ENCODE results near the gene NEUROG1. TPM values are rescaled to one million over a fixed set of nuclear protein-coding genes. Genes with fewer than 3 reads are reported as not detected.

NEUROG1 gene
- total and polyA plus RNA-seq, 2 donors from 2014 or later = not detected

GRCh38 chr5:135577421-135577820 lies 41.7 kb upstream of the NEUROG1 start:
- peaks cover 0 to 8% (median 0%) of the 10 kb centered on the region in 3 donors for H3K36me3 ChIP-seq (ENCODE audit: control insufficient read depth in 2 of 3, insufficient read depth in 3 of 3, low read length in 3 of 3)
- intact Hi-C loops (cut with DNase I) = no loop called here
- TF ChIP-seq, protein P1, sequence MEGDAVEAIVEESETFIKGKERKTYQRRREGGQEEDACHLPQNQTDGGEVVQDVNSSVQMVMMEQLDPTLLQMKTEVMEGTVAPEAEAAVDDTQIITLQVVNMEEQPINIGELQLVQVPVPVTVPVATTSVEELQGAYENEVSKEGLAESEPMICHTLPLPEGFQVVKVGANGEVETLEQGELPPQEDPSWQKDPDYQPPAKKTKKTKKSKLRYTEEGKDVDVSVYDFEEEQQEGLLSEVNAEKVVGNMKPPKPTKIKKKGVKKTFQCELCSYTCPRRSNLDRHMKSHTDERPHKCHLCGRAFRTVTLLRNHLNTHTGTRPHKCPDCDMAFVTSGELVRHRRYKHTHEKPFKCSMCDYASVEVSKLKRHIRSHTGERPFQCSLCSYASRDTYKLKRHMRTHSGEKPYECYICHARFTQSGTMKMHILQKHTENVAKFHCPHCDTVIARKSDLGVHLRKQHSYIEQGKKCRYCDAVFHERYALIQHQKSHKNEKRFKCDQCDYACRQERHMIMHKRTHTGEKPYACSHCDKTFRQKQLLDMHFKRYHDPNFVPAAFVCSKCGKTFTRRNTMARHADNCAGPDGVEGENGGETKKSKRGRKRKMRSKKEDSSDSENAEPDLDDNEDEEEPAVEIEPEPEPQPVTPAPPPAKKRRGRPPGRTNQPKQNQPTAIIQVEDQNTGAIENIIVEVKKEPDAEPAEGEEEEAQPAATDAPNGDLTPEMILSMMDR (IDR thresholded peaks at IDR 0.05; ENCODE audit: borderline replicate concordance, extremely low read depth, insufficient read depth) = no peak
- H3K9ac ChIP-seq (ENCODE audit: low read length in 3 of 3) = peak overlapping the region in 1 of 3 donors; percentile 83
- no peak for DNase-seq
- H3K27ac ChIP-seq (ENCODE audit: low read depth in 2 of 2, low read length in 2 of 2) = peak overlapping the region; percentile 51 to 74
- peak overlapping the region in 2 of 3 donors; percentile 67 to 77 for H3K4me3 ChIP-seq (ENCODE audit: low read length in 3 of 3)
- H3K27me3 ChIP-seq (ENCODE audit: control insufficient read depth, insufficient read depth, low read length) = peaks cover 9% of the 10 kb centered on the region
- no peak for FAIRE-seq
- no peaks in the 10 kb centered on the region for H3K9me3 ChIP-seq (ENCODE audit: control insufficient read depth in 2 of 3, insufficient read depth in 1 of 3, low read length in 3 of 3)
- peaks cover 0 to 24% (median 0%) of the 10 kb centered on the region in 3 donors for H3K4me1 ChIP-seq (ENCODE audit: control insufficient read depth in 2 of 3, insufficient read depth in 2 of 3, low read depth in 1 of 3, low read length in 3 of 3)

- intact Hi-C loops (cut with DNase I) = no loop called here
- FAIRE-seq (no peak), DNase-seq (no peak)
- Histone ChIP-seq H3K9ac (ENCODE audit: low read length in 3 of 3) (no peak overlapping the region), H3K27ac (ENCODE audit: low read depth in 2 of 2, low read length in 2 of 2) (peak overlapping the region; percentile 45 to 72), H3K4me1 (ENCODE audit: control insufficient read depth in 2 of 3, insufficient read depth in 2 of 3, low read depth in 1 of 3, low read length in 3 of 3) (peaks cover 0 to 29% (median 12%) of the 10 kb centered on the region in 3 donors), H3K27me3 (ENCODE audit: control insufficient read depth, insufficient read depth, low read length) (peaks cover 9% of the 10 kb centered on the region), H3K9me3 (ENCODE audit: control insufficient read depth in 2 of 3, insufficient read depth in 1 of 3, low read length in 3 of 3) (no peaks in the 10 kb centered on the region), H3K4me3 (ENCODE audit: low read length in 3 of 3) (peak overlapping the region in 2 of 3 donors; percentile 33 to 77), H3K36me3 (ENCODE audit: control insufficient read depth in 2 of 3, insufficient read depth in 3 of 3, low read length in 3 of 3) (peaks cover 0 to 8% (median 0%) of the 10 kb centered on the region in 3 donors)
- TF ChIP-seq, protein P1 (IDR thresholded peaks at IDR 0.05; ENCODE audit: borderline replicate concordance, extremely low read depth, insufficient read depth) = no peak
Observed at GRCh38 chr5:135576075-135576599, 40.4 kb upstream of the NEUROG1 start.

- peaks cover 3% of the 10 kb centered on the region for H3K27me3 ChIP-seq (ENCODE audit: control insufficient read depth, insufficient read depth, low read length)
- intact Hi-C loops (cut with DNase I) = no loop called here
- FAIRE-seq (no peak), DNase-seq (no peak)
- H3K4me1 ChIP-seq (ENCODE audit: control insufficient read depth in 2 of 3, insufficient read depth in 2 of 3, low read depth in 1 of 3, low read length in 3 of 3) = peaks cover 0 to 34% (median 26%) of the 10 kb centered on the region in 3 donors
- peak overlapping the region in 1 of 2 donors; percentile 41 for H3K27ac ChIP-seq (ENCODE audit: low read depth in 2 of 2, low read length in 2 of 2)
- H3K9ac ChIP-seq (ENCODE audit: low read length in 3 of 3) = no peak overlapping the region
- TF ChIP-seq, protein P1 (IDR thresholded peaks at IDR 0.05; ENCODE audit: borderline replicate concordance, extremely low read depth, insufficient read depth) = no peak
- H3K4me3 ChIP-seq (ENCODE audit: low read length in 3 of 3) = no peak overlapping the region
- peaks cover 0 to 8% (median 0%) of the 10 kb centered on the region in 3 donors for H3K36me3 ChIP-seq (ENCODE audit: control insufficient read depth in 2 of 3, insufficient read depth in 3 of 3, low read length in 3 of 3)
- no peaks in the 10 kb centered on the region for H3K9me3 ChIP-seq (ENCODE audit: control insufficient read depth in 2 of 3, insufficient read depth in 1 of 3, low read length in 3 of 3)
Observed at GRCh38 chr5:135574493-135574892, 38.7 kb upstream of the NEUROG1 start.
